ENCODE results near the gene SIVA1. TPM values are rescaled to one million over a fixed set of nuclear protein-coding genes. Genes with fewer than 3 reads are reported as not detected.
"Not testable (repeated sequence)": the region's sequence is repeated elsewhere in the genome, so short reads cannot be mapped to it uniquely, and the experiment has no call there.

The SIVA1 gene
- total RNA-seq, 5 donors from 2014 or later (not counting 1 experiment from before 2014, with no cell fraction given) = 62.3 to 93.5 (median 79.5) TPM

DNA sequence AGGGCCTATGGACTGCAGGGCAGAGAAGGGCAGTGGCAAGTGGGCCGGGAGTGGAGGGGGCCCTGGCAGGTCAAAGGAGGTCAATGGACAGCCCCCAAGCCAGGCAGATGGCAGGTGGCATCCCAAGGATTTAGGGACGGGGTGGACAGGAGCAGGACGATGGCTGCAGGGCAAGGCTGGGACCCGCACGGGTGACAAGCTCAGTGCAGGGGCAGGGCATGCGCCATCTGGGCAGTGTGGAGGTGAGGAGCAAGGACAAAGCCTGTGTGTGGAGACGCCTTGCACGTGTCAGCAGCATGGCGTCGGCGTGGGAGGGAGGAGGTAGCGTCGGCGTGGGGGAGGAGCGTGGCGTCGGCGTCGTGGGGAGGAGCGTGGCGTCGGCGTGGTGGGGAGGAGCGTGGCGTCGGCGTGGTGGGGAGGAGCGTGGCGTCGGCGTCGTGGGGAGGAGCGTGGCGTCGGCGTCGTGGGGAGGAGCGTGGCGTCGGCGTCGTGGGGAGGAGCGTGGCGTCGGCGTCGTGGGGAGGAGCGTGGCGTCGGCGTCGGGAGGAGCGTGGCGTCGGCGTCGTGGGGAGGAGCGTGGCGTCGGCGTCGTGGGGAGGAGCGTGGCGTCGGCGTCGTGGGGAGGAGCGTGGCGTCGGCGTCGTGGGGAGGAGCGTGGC, 23.6 kb upstream of the SIVA1 start:
- H3K4me1 ChIP-seq (ENCODE audit: control insufficient read depth in 1 of 2, extremely low read depth in 1 of 2, insufficient read depth in 2 of 2, low read length in 2 of 2); H3K4me3 Mint-ChIP-seq; H3K36me3 ChIP-seq (ENCODE audit: control insufficient read depth in 2 of 2, extremely low read depth in 1 of 2, insufficient read depth in 1 of 2, low read length in 1 of 2); H3K27ac ChIP-seq (ENCODE audit: low read length); H3K4me3 ChIP-seq (ENCODE audit: control insufficient read depth in 1 of 2, extremely low read depth in 1 of 2, low read length in 1 of 2); ATAC-seq (replicated peaks in 1 of 4); POLR2A ChIA-PET; H3K9me3 ChIP-seq; H3K27me3 Mint-ChIP-seq; H3K36me3 Mint-ChIP-seq; DNase-seq; H3K9me3 Mint-ChIP-seq; CTCF ChIA-PET; H3K4me1 Mint-ChIP-seq: not testable (repeated sequence)
- peaks cover 0 to 27% of the 10 kb centered on the region in 2 experiments for H3K27me3 ChIP-seq (replicated peaks in 1 of 2; ENCODE audit: control insufficient read depth in 2 of 2, extremely low read depth in 1 of 2, insufficient read depth in 2 of 2, low read length in 1 of 2)
- 96% methylated on average over 8 of the region's 73 CpGs for WGBS (ENCODE audit: insufficient coverage)
- H3K27ac Mint-ChIP-seq = peak overlapping the region in 1 of 2 donors; percentile 28

DNA sequence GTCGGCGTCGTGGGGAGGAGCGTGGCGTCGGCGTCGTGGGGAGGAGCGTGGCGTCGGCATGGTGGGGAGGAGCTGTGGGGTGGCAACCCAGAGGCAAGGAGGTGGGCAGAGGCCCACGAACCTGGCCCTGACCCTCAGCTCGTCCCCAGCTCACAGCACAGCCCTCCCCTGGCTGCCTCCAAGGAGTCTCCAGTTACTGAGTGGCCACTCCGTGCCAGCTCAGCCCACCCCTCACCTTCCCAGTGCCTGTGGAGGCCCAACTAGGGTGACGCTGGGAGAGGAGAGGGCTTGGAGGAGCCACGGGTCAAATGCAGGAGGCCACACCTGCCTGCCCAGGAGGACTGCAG, 23.1 kb upstream of the SIVA1 start:
- ChIA-PET POLR2A (no interaction called here), CTCF (no interaction called here)
- Histone ChIP-seq H3K36me3 (ENCODE audit: control insufficient read depth in 2 of 2, extremely low read depth in 1 of 2, insufficient read depth in 1 of 2, low read length in 1 of 2) (no peaks in the 10 kb centered on the region), H3K27me3 (replicated peaks in 1 of 2; ENCODE audit: control insufficient read depth in 2 of 2, extremely low read depth in 1 of 2, insufficient read depth in 2 of 2, low read length in 1 of 2) (peaks cover 0 to 24% of the 10 kb centered on the region in 2 experiments), H3K27ac (ENCODE audit: low read length) (no peak overlapping the region), H3K9me3 (no peaks in the 10 kb centered on the region), H3K4me1 (ENCODE audit: control insufficient read depth in 1 of 2, extremely low read depth in 1 of 2, insufficient read depth in 2 of 2, low read length in 2 of 2) (peaks cover 0 to 1% of the 10 kb centered on the region in 2 experiments), H3K4me3 (ENCODE audit: control insufficient read depth in 1 of 2, extremely low read depth in 1 of 2, low read length in 1 of 2) (no peak overlapping the region)
- H3K36me3 Mint-ChIP-seq = no peaks in the 10 kb centered on the region
- H3K27ac Mint-ChIP-seq = no peak overlapping the region
- H3K27me3 Mint-ChIP-seq = no peaks in the 10 kb centered on the region
- H3K9me3 Mint-ChIP-seq = no peaks in the 10 kb centered on the region
- peaks cover 0 to 3% (median 0%) of the 10 kb centered on the region in 3 donors for H3K4me1 Mint-ChIP-seq
- no peak for DNase-seq
- ATAC-seq (replicated peaks in 1 of 4) = no peak
- WGBS (ENCODE audit: insufficient coverage) = 77% methylated on average over 2 of the region's 16 CpGs
- no peak overlapping the region for H3K4me3 Mint-ChIP-seq

DNA sequence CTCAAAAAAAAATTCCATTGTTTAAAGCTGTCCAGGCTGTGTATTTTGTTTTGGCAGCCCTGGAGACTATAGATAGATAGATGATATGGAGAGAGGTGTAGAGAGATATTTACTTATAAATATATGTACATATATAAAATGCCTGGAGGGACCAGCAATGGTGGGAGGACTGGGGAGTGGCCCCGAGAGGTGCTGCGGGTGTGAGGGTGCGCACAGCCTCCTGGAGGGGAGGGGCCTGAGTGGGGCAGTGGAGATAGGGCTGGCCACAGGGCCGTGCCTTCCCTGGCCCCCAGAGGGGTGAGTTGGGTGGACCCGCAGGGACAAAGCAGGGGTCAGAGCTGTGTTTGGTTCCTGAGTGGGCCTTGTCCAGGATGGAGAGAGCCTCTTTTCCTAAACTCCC, 22.5 kb upstream of the SIVA1 start:
- H3K4me1 Mint-ChIP-seq = no peaks in the 10 kb centered on the region
- H3K4me3 Mint-ChIP-seq = no peak overlapping the region
- ATAC-seq (replicated peaks in 1 of 4) (no peak), DNase-seq (no peak)
- peaks cover 0 to 23% of the 10 kb centered on the region in 2 experiments for H3K27me3 ChIP-seq (replicated peaks in 1 of 2; ENCODE audit: control insufficient read depth in 2 of 2, extremely low read depth in 1 of 2, insufficient read depth in 2 of 2, low read length in 1 of 2)
- H3K36me3 Mint-ChIP-seq = no peaks in the 10 kb centered on the region
- 100% methylated on average over 1 of the region's 5 CpGs for WGBS (ENCODE audit: insufficient coverage)
- H3K27me3 Mint-ChIP-seq = no peaks in the 10 kb centered on the region
- H3K36me3 ChIP-seq (ENCODE audit: control insufficient read depth in 2 of 2, extremely low read depth in 1 of 2, insufficient read depth in 1 of 2, low read length in 1 of 2) = no peaks in the 10 kb centered on the region
- no peak overlapping the region for H3K27ac Mint-ChIP-seq
- H3K27ac ChIP-seq (ENCODE audit: low read length) = no peak overlapping the region
- no peak overlapping the region for H3K4me3 ChIP-seq (ENCODE audit: control insufficient read depth in 1 of 2, extremely low read depth in 1 of 2, low read length in 1 of 2)
- H3K9me3 Mint-ChIP-seq = no peaks in the 10 kb centered on the region
- H3K9me3 ChIP-seq = no peaks in the 10 kb centered on the region
- CTCF ChIA-PET = no interaction called here
- no peaks in the 10 kb centered on the region for H3K4me1 ChIP-seq (ENCODE audit: control insufficient read depth in 1 of 2, extremely low read depth in 1 of 2, insufficient read depth in 2 of 2, low read length in 2 of 2)
- POLR2A ChIA-PET = no interaction called here

DNA sequence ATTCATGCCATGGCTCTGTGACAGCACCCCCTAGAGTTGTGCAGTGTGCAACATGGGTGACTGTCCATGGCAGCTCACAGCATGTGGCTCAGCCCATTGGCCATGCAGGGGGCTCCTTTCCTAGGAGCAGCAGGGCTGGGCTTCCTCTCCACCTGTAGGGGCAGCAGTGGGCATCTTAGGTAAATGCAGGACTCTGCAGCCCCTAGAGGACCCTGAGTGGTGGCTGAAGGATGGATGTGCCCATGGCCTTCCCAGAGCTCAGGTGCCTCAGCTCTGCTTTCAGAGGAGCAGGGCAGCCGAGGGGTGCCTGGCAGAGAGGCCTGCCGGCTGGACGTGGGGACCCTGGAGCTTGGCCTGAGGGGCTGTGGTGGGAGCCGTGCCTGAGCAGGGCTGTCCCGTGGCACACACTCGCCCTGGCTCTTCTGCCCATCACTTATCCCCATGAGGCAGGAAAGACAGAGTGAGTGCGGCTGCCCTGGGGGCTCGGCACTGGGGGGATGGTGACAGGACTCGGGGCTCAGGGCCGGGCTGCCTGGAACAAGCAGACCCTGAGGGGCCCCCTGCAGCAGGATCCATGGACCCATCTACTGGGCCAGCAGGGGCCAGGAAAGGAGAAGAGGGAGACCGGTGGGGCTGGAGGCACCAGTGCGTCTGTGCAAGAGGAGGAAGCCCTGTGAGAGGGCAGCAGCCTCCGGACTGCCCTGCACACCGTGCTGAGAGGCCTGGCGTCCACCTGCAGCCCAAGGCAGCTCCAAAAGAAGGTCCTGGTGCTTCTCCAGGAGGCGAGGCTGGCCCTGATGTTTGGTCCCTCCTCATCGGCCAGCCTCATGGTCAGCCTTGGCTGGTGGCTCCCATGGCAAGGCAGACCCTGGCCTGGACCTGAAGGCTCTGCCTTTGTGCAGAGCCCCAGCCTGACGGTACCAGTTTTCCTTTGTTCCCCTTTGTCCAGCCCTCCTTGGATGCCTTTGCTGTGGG, 21.3 kb upstream of the SIVA1 start:
- WGBS (ENCODE audit: insufficient coverage) = 81% methylated on average over 18 of the region's 18 CpGs
- Mint-ChIP-seq H3K27me3 (no peaks in the 10 kb centered on the region), H3K4me3 (no peak overlapping the region), H3K9me3 (no peaks in the 10 kb centered on the region), H3K36me3 (no peaks in the 10 kb centered on the region), H3K27ac (no peak overlapping the region), H3K4me1 (no peaks in the 10 kb centered on the region)
- Histone ChIP-seq H3K4me1 (ENCODE audit: control insufficient read depth in 1 of 2, extremely low read depth in 1 of 2, insufficient read depth in 2 of 2, low read length in 2 of 2) (no peaks in the 10 kb centered on the region), H3K27ac (ENCODE audit: low read length) (no peak overlapping the region), H3K27me3 (replicated peaks in 1 of 2; ENCODE audit: control insufficient read depth in 2 of 2, extremely low read depth in 1 of 2, insufficient read depth in 2 of 2, low read length in 1 of 2) (peaks cover 0 to 24% of the 10 kb centered on the region in 2 experiments), H3K36me3 (ENCODE audit: control insufficient read depth in 2 of 2, extremely low read depth in 1 of 2, insufficient read depth in 1 of 2, low read length in 1 of 2) (no peaks in the 10 kb centered on the region), H3K9me3 (no peaks in the 10 kb centered on the region), H3K4me3 (ENCODE audit: control insufficient read depth in 1 of 2, extremely low read depth in 1 of 2, low read length in 1 of 2) (no peak overlapping the region)
- DNase-seq (no peak), ATAC-seq (replicated peaks in 1 of 4) (no peak)
- ChIA-PET CTCF (no interaction called here), POLR2A (no interaction called here)

GRCh38 chr14:104732355-104732804, 20.6 kb upstream of the SIVA1 start:
- Mint-ChIP-seq H3K4me3 (no peak overlapping the region), H3K9me3 (no peaks in the 10 kb centered on the region), H3K27ac (no peak overlapping the region), H3K4me1 (no peaks in the 10 kb centered on the region), H3K36me3 (no peaks in the 10 kb centered on the region), H3K27me3 (no peaks in the 10 kb centered on the region)
- DNase-seq (no peak), ATAC-seq (replicated peaks in 1 of 4) (no peak)
- H3K4me1 ChIP-seq (ENCODE audit: control insufficient read depth in 1 of 2, extremely low read depth in 1 of 2, insufficient read depth in 2 of 2, low read length in 2 of 2) = no peaks in the 10 kb centered on the region
- no peaks in the 10 kb centered on the region for H3K9me3 ChIP-seq
- no peak overlapping the region for H3K4me3 ChIP-seq (ENCODE audit: control insufficient read depth in 1 of 2, extremely low read depth in 1 of 2, low read length in 1 of 2)
- CTCF ChIA-PET = no interaction called here
- WGBS (ENCODE audit: insufficient coverage) = 71% methylated on average over 12 of the region's 14 CpGs
- H3K36me3 ChIP-seq (ENCODE audit: control insufficient read depth in 2 of 2, extremely low read depth in 1 of 2, insufficient read depth in 1 of 2, low read length in 1 of 2) = no peaks in the 10 kb centered on the region
- H3K27ac ChIP-seq (ENCODE audit: low read length) = no peak overlapping the region
- H3K27me3 ChIP-seq (replicated peaks in 1 of 2; ENCODE audit: control insufficient read depth in 2 of 2, extremely low read depth in 1 of 2, insufficient read depth in 2 of 2, low read length in 1 of 2) = peaks cover 0 to 21% of the 10 kb centered on the region in 2 experiments
- POLR2A ChIA-PET = no interaction called here

DNA sequence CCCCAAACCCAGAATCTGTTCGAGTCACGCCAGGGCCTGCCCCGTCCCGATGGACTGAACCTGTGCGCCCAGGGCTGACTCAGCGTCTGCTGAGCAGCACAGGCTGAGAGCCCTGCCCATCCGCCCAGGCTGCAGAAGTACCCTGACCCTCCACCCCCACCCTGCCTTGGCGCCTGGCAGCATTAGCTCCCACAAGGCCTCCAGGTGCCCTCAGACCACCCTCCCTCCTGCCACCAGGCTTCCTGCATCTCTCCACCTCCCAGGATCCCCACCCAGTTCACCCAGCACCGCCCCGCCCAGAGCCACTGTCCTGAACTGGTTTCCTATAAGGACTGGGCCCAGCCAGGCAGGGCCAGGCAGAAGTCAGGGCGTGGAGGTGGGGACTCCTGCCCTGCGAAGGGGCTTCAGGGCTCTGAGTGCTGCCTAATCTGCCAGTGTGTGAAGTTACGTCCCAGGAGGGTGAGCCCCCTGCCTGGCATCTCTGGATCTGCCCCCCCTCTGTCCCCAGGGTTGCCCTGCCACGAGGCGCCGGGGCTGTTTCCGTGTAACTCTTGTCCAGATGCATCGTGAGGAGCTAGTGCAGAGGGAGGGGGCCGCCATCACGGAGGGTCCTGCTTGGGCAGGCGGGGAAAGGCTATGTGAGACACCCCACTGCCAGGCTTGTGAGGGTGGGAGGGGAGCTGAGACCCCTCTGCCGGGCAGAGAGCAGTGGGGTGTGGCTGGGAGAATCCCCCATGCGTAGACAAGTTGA, 19.8 kb upstream of the SIVA1 start:
- H3K36me3 ChIP-seq (ENCODE audit: control insufficient read depth in 2 of 2, extremely low read depth in 1 of 2, insufficient read depth in 1 of 2, low read length in 1 of 2) = no peaks in the 10 kb centered on the region
- peaks cover 0 to 21% of the 10 kb centered on the region in 2 experiments for H3K27me3 ChIP-seq (replicated peaks in 1 of 2; ENCODE audit: control insufficient read depth in 2 of 2, extremely low read depth in 1 of 2, insufficient read depth in 2 of 2, low read length in 1 of 2)
- ChIA-PET POLR2A (no interaction called here), CTCF (no interaction called here)
- Mint-ChIP-seq H3K27me3 (no peaks in the 10 kb centered on the region), H3K4me1 (no peaks in the 10 kb centered on the region), H3K9me3 (no peaks in the 10 kb centered on the region), H3K4me3 (no peak overlapping the region), H3K27ac (no peak overlapping the region), H3K36me3 (no peaks in the 10 kb centered on the region)
- no peak overlapping the region for H3K4me3 ChIP-seq (ENCODE audit: control insufficient read depth in 1 of 2, extremely low read depth in 1 of 2, low read length in 1 of 2)
- DNase-seq (no peak), ATAC-seq (replicated peaks in 1 of 4) (no peak)
- no peaks in the 10 kb centered on the region for H3K9me3 ChIP-seq
- no peaks in the 10 kb centered on the region for H3K4me1 ChIP-seq (ENCODE audit: control insufficient read depth in 1 of 2, extremely low read depth in 1 of 2, insufficient read depth in 2 of 2, low read length in 2 of 2)
- H3K27ac ChIP-seq (ENCODE audit: low read length) = no peak overlapping the region
- WGBS (ENCODE audit: insufficient coverage) = 85% methylated on average over 23 of the region's 23 CpGs
